Esophagus muscularis mucosa (tissue), 3 donors: Measurements from ENCODE around the gene DOK6.

Experiments
- CTCF ChIP-seq, 3 experiments: fragments of 200-600 bp in 2 of 3; fragments of 450-650 bp in 1 of 3; sonication (generic) in 2 of 3; IDR thresholded peaks; one replicate each; pipeline ENCODE4 v1.5.1; 2017 to 2019; ENCODE audit warnings: antibody characterized with exemption in 3 of 3, mild to moderate bottlenecking in 2 of 3, moderate library complexity in 1 of 3
- POLR2AphosphoS5 ChIP-seq, 2 donors: sonication (generic); formaldehyde crosslinking; IDR thresholded peaks; one replicate each; pipeline ENCODE4 v1.6.1; 2017; ENCODE audit warnings: antibody characterized with exemption in 2 of 2

GRCh38 chr18:69787825-69788547 is 387.3 kb downstream of the DOK6 start:
- TF ChIP-seq CTCF (IDR thresholded peaks at IDR 0.05), result no peak
- no peak for TF ChIP-seq POLR2AphosphoS5 (IDR thresholded peaks at IDR 0.05)
